Measurements from ENCODE around the gene MAP2K6.

Gene MAP2K6

GRCh38 chr17:69497161-69497560 lies 82.7 kb downstream of the MAP2K6 start:
- no peak for DNase-seq

- no peak for DNase-seq
Observed at GRCh38 chr17:69499318-69499717, 84.8 kb downstream of the MAP2K6 start.

GRCh38 chr17:69500911-69501429 lies 86.5 kb downstream of the MAP2K6 start:
- no peak for DNase-seq

GRCh38 chr17:69501591-69502468 lies 87.3 kb downstream of the MAP2K6 start:
- DNase-seq, result no peak

GRCh38 chr17:69503711-69504110 lies 89.2 kb downstream of the MAP2K6 start:
- no peak for DNase-seq

GRCh38 chr17:69505740-69506139 lies 91.2 kb downstream of the MAP2K6 start:
- DNase-seq, result no peak

- no peak for DNase-seq
Observed at GRCh38 chr17:69506489-69506888, 92.0 kb downstream of the MAP2K6 start.

- no peak for DNase-seq
Observed at GRCh38 chr17:69508814-69509213, 94.3 kb downstream of the MAP2K6 start.

- no peak for DNase-seq
Observed at GRCh38 chr17:69511250-69511649, 96.8 kb downstream of the MAP2K6 start.

GRCh38 chr17:69512946-69513345 lies 98.4 kb downstream of the MAP2K6 start:
- DNase-seq, result no peak

- no peak for DNase-seq
Observed at GRCh38 chr17:69516225-69516624, 101.7 kb downstream of the MAP2K6 start.

GRCh38 chr17:69516911-69517310 lies 102.4 kb downstream of the MAP2K6 start:
- no peak for DNase-seq

- DNase-seq, result no peak
Observed at GRCh38 chr17:69518951-69519350, 104.5 kb downstream of the MAP2K6 start.

GRCh38 chr17:69523244-69523861 lies 108.9 kb downstream of the MAP2K6 start:
- DNase-seq, result peak; percentile 17

- DNase-seq, result no peak
Observed at GRCh38 chr17:69524854-69525253, 110.4 kb downstream of the MAP2K6 start.

GRCh38 chr17:69525920-69526841 lies 111.7 kb downstream of the MAP2K6 start:
- DNase-seq, result peak; percentile 12

- DNase-seq, result no peak
Observed at GRCh38 chr17:69528035-69528434, 113.5 kb downstream of the MAP2K6 start.

GRCh38 chr17:69533481-69534234 lies 119.2 kb downstream of the MAP2K6 start:
- no peak for DNase-seq

- no peak for DNase-seq
Observed at GRCh38 chr17:69534235-69534621, 119.7 kb downstream of the MAP2K6 start.

- DNase-seq, result no peak
Observed at GRCh38 chr17:69535016-69535570, 120.6 kb downstream of the MAP2K6 start.

- no peak for DNase-seq
Observed at GRCh38 chr17:69538795-69539194, 124.3 kb downstream of the MAP2K6 start.

GRCh38 chr17:69539274-69539673 lies 124.8 kb downstream of the MAP2K6 start:
- no peak for DNase-seq
